ENCODE measurements around the gene DOCK4.

DOCK4 gene

GRCh38 chr7:112105584-112106530, 100.3 kb downstream of the DOCK4 start:
- no peak for DNase-seq

- no peak for DNase-seq
Measured at GRCh38 chr7:112104120-112104519, 102.1 kb downstream of the DOCK4 start.

GRCh38 chr7:112103246-112103645, 103.0 kb downstream of the DOCK4 start:
- no peak for DNase-seq

GRCh38 chr7:112101201-112101846, 104.9 kb downstream of the DOCK4 start:
- no peak for DNase-seq

GRCh38 chr7:112097524-112097923, 108.7 kb downstream of the DOCK4 start:
- no peak for DNase-seq

GRCh38 chr7:112093409-112093808, 112.8 kb downstream of the DOCK4 start:
- no peak for DNase-seq

GRCh38 chr7:112092709-112093395, 113.3 kb downstream of the DOCK4 start:
- no peak for DNase-seq

GRCh38 chr7:112092306-112092705, 113.9 kb downstream of the DOCK4 start:
- DNase-seq, result no peak

- DNase-seq, result no peak
Measured at GRCh38 chr7:112091768-112092167, 114.4 kb downstream of the DOCK4 start.

- no peak for DNase-seq
Measured at GRCh38 chr7:112089551-112089950, 116.6 kb downstream of the DOCK4 start.

- no peak for DNase-seq
Measured at GRCh38 chr7:112088484-112089016, 117.6 kb downstream of the DOCK4 start.

GRCh38 chr7:112086496-112087254, 119.5 kb downstream of the DOCK4 start:
- no peak for DNase-seq

GRCh38 chr7:112084520-112084971, 121.7 kb downstream of the DOCK4 start:
- no peak for DNase-seq

GRCh38 chr7:112083776-112084355, 122.3 kb downstream of the DOCK4 start:
- no peak for DNase-seq

- DNase-seq, result no peak
Measured at GRCh38 chr7:112082306-112082705, 123.9 kb downstream of the DOCK4 start.

- DNase-seq, result no peak
Measured at GRCh38 chr7:112081778-112082177, 124.4 kb downstream of the DOCK4 start.

- DNase-seq, result no peak
Measured at GRCh38 chr7:112080978-112081377, 125.2 kb downstream of the DOCK4 start.

- peak; percentile 23 for DNase-seq
Measured at GRCh38 chr7:112080441-112080840, 125.8 kb downstream of the DOCK4 start.

- no peak for DNase-seq
Measured at GRCh38 chr7:112079673-112080072, 126.5 kb downstream of the DOCK4 start.

- no peak for DNase-seq
Measured at GRCh38 chr7:112079122-112079521, 127.1 kb downstream of the DOCK4 start.

GRCh38 chr7:112076324-112076723, 129.9 kb downstream of the DOCK4 start:
- DNase-seq, result no peak

- no peak for DNase-seq
Measured at GRCh38 chr7:112074464-112074863, 131.7 kb downstream of the DOCK4 start.
